Upper lobe of left lung (tissue), 6 donors: ENCODE data around the gene AMBP. TPM values are rescaled to one million over a fixed set of nuclear protein-coding genes. Genes with fewer than 3 reads are reported as not detected.
A peak's percentile ranks its signal among the peaks of the same experiment; 100 is the strongest.

Experiments used
- ATAC-seq, 2 donors: fragments of 200-7000 bp; cut with Tn5 transposase; one replicate each; pipeline ENCODE4 v1.9.1; 2022; ENCODE audit warnings: mild to moderate bottlenecking in 2 of 2, moderate library complexity in 2 of 2; ENCODE audit not compliant: low FRiP score in 2 of 2
- DNase-seq, 2 donors: peaks; one replicate each; pipeline ENCODE4 v3.0.0-alpha.2; 2019 to 2020
- H3K27ac ChIP-seq, 4 donors: fragments of 200-600 bp; sonication (generic); one replicate each; pipeline ENCODE4 v1.5.1; 2016 to 2019
- H3K27me3 ChIP-seq, 4 donors: fragments of 200-600 bp; sonication (generic); one replicate each; pipeline ENCODE4 v1.5.1; 2017 to 2019
- H3K36me3 ChIP-seq, 4 donors: fragments of 200-600 bp; sonication (generic); one replicate each; pipeline ENCODE4 v1.5.1; 2016 to 2019
- H3K4me1 ChIP-seq, 4 donors: fragments of 200-600 bp; sonication (generic); one replicate each; pipeline ENCODE4 v1.5.1; 2018 to 2019
- H3K4me3 ChIP-seq, 4 donors: fragments of 200-600 bp; sonication (generic); one replicate each; pipeline ENCODE4 v1.5.1; 2017 to 2019; ENCODE audit warnings: mild to moderate bottlenecking in 2 of 4, moderate library complexity in 1 of 4
- H3K9me3 ChIP-seq, 4 donors: fragments of 200-600 bp; sonication (generic); one replicate each; pipeline ENCODE4 v1.5.1; 2018 to 2019
- EP300 ChIP-seq, 4 donors: sonication (generic); formaldehyde crosslinking; IDR thresholded peaks; one replicate each; pipeline ENCODE4 v1.5.1; 2017; ENCODE audit warnings: antibody characterized with exemption in 4 of 4, control low read depth in 2 of 4
- POLR2A ChIP-seq, 4 donors: fragments of 450-650 bp; IDR thresholded peaks; one replicate each; pipeline ENCODE4 v1.5.1; 2016 to 2017; ENCODE audit warnings: antibody characterized with exemption in 4 of 4, mild to moderate bottlenecking in 2 of 4
- POLR2AphosphoS5 ChIP-seq, 2 donors: sonication (generic); formaldehyde crosslinking; IDR thresholded peaks; one replicate each; pipeline ENCODE4 v1.5.1; 2017; ENCODE audit warnings: antibody characterized with exemption in 2 of 2
- WGBS, 2 donors: methylation state at CpG; one replicate each; pipeline ENCODE4 v1.1.5; 2017 to 2018; 5-methylcytosine and 5-hydroxymethylcytosine counted together
- total RNA-seq, 6 donors: library from RNA; depleted of rRNA in 4 of 6; stranded (reverse); fragments of >200 nt in 4 of 6; gene quantifications; one replicate each; pipeline versions ENCODE4 v1.1.0 to v1.2.1, GENCODE V29; 2016 to 2021
- TF ChIP-seq, protein P1 (sequence below), 6 experiments: fragments of 450-650 bp in 4 of 6; fragments of 200-600 bp in 2 of 6; sonication (generic) in 2 of 6; IDR thresholded peaks; one replicate each; pipeline ENCODE4 v1.5.1; 2016 to 2019; ENCODE audit warnings: antibody characterized with exemption in 6 of 6
- donor health status: DM: no; HTN: no; CAD: no; lungs with moderate emphysema.
- donor health status: DM: no; HTN: yes; CAD: no; lungs with severe emphysema.

Gene AMBP
- total RNA-seq, 6 donors from 2014 or later: 0.46 to 4.0 (median 3.1) TPM; not detected in 3

DNA sequence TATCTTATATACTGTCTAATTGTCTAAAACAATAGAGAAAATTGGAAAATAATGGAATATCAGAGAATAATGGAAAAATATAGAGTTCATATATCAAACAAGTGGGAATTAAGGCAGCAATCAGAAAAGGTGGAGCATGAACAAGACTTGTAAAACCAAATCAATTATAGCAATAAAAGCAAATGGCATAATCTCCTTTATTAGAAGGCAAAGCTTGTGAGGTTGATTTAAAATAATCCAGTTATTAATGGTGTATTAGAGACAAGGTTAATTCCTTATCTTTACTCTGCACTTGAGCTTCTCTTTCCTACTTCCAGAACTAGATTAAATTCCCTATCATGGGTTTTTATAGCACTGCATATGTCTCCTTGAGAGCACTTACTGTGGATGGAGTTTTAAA is 64.1 kb downstream of the AMBP start:
- no peak overlapping the region for H3K27ac ChIP-seq
- no peak for DNase-seq
- TF ChIP-seq POLR2AphosphoS5 (IDR thresholded peaks at IDR 0.05) (no peak), EP300 (IDR thresholded peaks at IDR 0.05) (no peak), POLR2A (IDR thresholded peaks at IDR 0.05) (no peak)
- TF ChIP-seq, protein P1, sequence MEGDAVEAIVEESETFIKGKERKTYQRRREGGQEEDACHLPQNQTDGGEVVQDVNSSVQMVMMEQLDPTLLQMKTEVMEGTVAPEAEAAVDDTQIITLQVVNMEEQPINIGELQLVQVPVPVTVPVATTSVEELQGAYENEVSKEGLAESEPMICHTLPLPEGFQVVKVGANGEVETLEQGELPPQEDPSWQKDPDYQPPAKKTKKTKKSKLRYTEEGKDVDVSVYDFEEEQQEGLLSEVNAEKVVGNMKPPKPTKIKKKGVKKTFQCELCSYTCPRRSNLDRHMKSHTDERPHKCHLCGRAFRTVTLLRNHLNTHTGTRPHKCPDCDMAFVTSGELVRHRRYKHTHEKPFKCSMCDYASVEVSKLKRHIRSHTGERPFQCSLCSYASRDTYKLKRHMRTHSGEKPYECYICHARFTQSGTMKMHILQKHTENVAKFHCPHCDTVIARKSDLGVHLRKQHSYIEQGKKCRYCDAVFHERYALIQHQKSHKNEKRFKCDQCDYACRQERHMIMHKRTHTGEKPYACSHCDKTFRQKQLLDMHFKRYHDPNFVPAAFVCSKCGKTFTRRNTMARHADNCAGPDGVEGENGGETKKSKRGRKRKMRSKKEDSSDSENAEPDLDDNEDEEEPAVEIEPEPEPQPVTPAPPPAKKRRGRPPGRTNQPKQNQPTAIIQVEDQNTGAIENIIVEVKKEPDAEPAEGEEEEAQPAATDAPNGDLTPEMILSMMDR (IDR thresholded peaks at IDR 0.05): no peak
- ATAC-seq: no peak
- no peak overlapping the region for H3K4me3 ChIP-seq
- H3K27me3 ChIP-seq: no peaks in the 10 kb centered on the region
- H3K9me3 ChIP-seq: no peaks in the 10 kb centered on the region
- peaks cover 0 to 25% (median 4%) of the 10 kb centered on the region in 4 donors for H3K36me3 ChIP-seq
- H3K4me1 ChIP-seq: no peaks in the 10 kb centered on the region

DNA sequence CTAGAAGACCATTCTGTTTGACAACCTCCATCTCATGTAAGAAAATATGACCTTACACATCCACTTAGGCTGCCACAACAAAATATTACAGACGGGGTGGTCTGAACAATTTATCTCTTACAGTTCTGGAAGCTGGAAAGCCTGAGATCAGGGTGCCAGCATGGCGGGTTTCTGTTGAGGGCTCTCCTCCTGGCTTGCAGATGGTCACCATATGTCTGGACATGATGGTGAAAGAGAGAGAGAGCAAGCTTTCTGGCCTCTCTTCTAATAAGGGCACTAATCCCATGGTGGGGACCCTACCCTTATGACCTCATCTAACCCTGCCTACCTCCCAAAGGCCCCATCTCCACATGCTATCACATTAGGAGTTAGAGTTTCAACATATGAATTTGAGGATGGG is 66.0 kb downstream of the AMBP start:
- Histone ChIP-seq H3K9me3 (no peaks in the 10 kb centered on the region), H3K36me3 (peaks cover 0 to 17% (median 2%) of the 10 kb centered on the region in 4 donors), H3K4me3 (no peak overlapping the region), H3K27me3 (no peaks in the 10 kb centered on the region), H3K27ac (no peak overlapping the region), H3K4me1 (no peaks in the 10 kb centered on the region)
- DNase-seq (no peak), ATAC-seq (no peak)
- no peak for TF ChIP-seq EP300 (IDR thresholded peaks at IDR 0.05)
- WGBS, 2 donors: 81 to 97% methylated on average over 2 of the region's 2 CpGs

DNA sequence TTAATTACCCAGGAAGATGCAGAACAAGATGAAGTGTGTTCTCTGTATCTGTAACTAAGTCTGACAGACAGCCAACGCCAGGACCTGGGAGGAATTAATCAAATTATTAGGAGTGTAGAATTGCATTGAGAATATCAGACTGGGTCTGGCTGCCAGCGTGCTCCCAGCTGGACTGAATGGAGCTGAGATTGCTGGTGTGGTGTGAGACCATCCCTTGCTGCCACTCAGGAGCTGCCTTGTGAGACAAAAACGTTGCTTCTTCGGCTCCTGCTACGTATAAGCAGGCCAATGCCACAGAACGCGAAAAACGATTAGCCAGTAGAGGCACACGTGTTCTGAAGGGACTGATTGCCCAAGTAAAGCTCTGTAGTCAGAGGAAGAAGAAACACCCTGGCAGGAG is 66.8 kb downstream of the AMBP start:
- 88 to 95% methylated on average over 9 of the region's 9 CpGs for WGBS, 2 donors
- H3K36me3 ChIP-seq: peaks cover 0 to 13% (median 0%) of the 10 kb centered on the region in 4 donors
- H3K9me3 ChIP-seq: no peaks in the 10 kb centered on the region
- TF ChIP-seq POLR2A (IDR thresholded peaks at IDR 0.05) (no peak), EP300 (IDR thresholded peaks at IDR 0.05) (no peak), POLR2AphosphoS5 (IDR thresholded peaks at IDR 0.05) (no peak)
- TF ChIP-seq, protein P1 (IDR thresholded peaks at IDR 0.05): no peak
- ATAC-seq: no peak
- H3K27ac ChIP-seq: no peak overlapping the region
- no peaks in the 10 kb centered on the region for H3K27me3 ChIP-seq
- DNase-seq: peak in 1 of 2 donors; percentile 10
- no peaks in the 10 kb centered on the region for H3K4me1 ChIP-seq
- H3K4me3 ChIP-seq: no peak overlapping the region

Other genes with a start within 250 kb of the AMBP start
- gene ZNF618, start 202.0 kb downstream of the AMBP start, total RNA-seq: 10 to 100 TPM in 3 of 6 donors, 1 to 10 TPM in 3; 3.2 to 11.6 (median 9.1) TPM
- gene KIF12, start 21.0 kb upstream of the AMBP start, total RNA-seq: 10 to 100 TPM in 1 of 6 donors, 1 to 10 TPM in 5; 2.3 to 16.8 (median 4.4) TPM
- 10 to 100 TPM in 3 of 6 donors, 1 to 10 TPM in 3; 4.0 to 55.5 (median 9.2) TPM for gene COL27A1, start 77.2 kb upstream of the AMBP start, total RNA-seq
- 10 to 100 TPM in 4 of 6 donors, 1 to 10 TPM in 1, not detected in 1; 1.8 to 17.9 (median 12.0) TPM for gene ORM1, start 244.8 kb upstream of the AMBP start, total RNA-seq